ENCODE data around the gene KCNK18.

The KCNK18 gene

DNA sequence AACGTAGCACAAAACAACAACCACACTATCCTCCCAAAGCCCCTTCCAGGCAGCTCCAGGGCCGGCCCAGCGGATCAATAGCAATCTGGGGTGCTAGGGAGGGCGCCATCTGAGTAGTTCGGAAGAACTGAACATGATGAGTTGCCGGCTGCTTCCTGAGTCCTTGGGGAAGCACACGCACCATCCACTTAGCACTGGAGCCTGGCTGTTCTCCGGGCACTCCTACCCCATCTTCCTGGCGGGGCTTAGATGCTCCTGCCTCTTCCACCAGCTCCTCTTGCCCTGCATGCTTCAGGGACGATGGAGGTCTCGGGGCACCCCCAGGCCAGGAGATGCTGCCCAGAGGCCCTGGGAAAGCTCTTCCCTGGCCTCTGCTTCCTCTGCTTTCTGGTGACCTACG, at the start of gene KCNK18:
KCNK18 (plus strand) TSS at position 301 of the 400 bp plus-strand sequence; CDS start at position 301, 0 bp downstream.
- no peak for DNase-seq (ENCODE audit: low read depth, low spot score)
- no peak for TF ChIP-seq FOXP2 (optimal IDR thresholded peaks at IDR 0.05; ENCODE audit: control extremely low read depth, extremely low read length, insufficient read depth)
- TF ChIP-seq POLR2AphosphoS5 (IDR thresholded peaks at IDR 0.05; ENCODE audit: borderline replicate concordance, low read depth, low read length): no peak
- TF ChIP-seq EZH2 (IDR thresholded peaks at IDR 0.05): no peak
- Histone ChIP-seq H3K36me3 (ENCODE audit: insufficient read depth, low read length) (no peaks in the 10 kb centered on the region), H3K9me3 (ENCODE audit: low read depth, low read length) (no peaks in the 10 kb centered on the region), H3K27ac (no peak within 1 kb of the TSS), H3K4me3 (no peak within 1 kb of the TSS), H3K9ac (ENCODE audit: insufficient read length) (no peak within 1 kb of the TSS)

DNA sequence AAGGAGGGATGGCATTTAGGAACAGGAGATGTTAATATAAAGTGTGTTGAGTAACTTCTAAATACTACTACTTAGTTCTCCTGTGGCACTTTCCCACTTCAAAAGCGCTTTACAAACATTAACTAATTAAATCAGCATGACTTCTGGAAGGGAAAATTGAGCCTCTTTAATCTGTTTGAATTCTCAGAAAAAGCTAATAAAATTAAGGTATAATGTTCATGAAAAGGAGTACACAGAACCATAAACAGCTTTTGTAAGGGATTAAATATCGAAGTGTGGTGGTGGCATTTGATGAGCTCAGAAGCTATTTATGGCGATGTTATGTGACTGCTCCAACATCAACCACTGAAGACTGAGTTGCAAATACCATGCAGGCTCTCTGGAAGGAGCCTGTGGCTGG, 49.0 kb upstream of the KCNK18 start:
- no peaks in the 10 kb centered on the region for H3K9me3 ChIP-seq (ENCODE audit: low read depth, low read length)
- H3K9ac ChIP-seq (ENCODE audit: insufficient read length): no peak overlapping the region
- DNase-seq (ENCODE audit: low read depth, low spot score): no peak
- H3K27ac ChIP-seq: no peak overlapping the region
- TF ChIP-seq EZH2 (IDR thresholded peaks at IDR 0.05) (no peak), FOXP2 (optimal IDR thresholded peaks at IDR 0.05; ENCODE audit: control extremely low read depth, extremely low read length, insufficient read depth) (no peak), POLR2AphosphoS5 (IDR thresholded peaks at IDR 0.05; ENCODE audit: borderline replicate concordance, low read depth, low read length) (no peak)
- H3K4me3 ChIP-seq: no peak overlapping the region
- no peaks in the 10 kb centered on the region for H3K36me3 ChIP-seq (ENCODE audit: insufficient read depth, low read length)

DNA sequence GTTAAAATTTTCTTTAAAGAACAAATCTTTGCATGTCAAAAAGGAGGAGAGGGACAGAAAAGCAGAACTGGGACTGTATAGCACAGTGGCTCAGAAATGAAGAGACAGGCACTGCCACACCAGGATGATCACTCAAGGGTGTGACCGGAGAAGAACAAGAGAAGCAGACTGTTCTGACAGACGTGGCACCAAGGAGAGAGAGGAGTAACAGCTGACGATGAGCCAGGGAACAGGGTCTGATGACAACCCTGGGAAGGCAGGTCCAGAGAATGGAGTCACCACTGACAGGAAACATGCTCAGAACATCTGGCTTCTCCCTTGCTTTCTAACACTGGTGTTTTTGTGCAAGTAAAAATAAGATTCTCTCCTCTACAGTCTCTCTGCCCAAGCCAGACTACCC, 44.6 kb upstream of the KCNK18 start:
- no peaks in the 10 kb centered on the region for H3K9me3 ChIP-seq (ENCODE audit: low read depth, low read length)
- no peak for DNase-seq (ENCODE audit: low read depth, low spot score)
- H3K4me3 ChIP-seq: no peak overlapping the region
- H3K27ac ChIP-seq: no peak overlapping the region
- H3K9ac ChIP-seq (ENCODE audit: insufficient read length): no peak overlapping the region
- TF ChIP-seq POLR2AphosphoS5 (IDR thresholded peaks at IDR 0.05; ENCODE audit: borderline replicate concordance, low read depth, low read length) (no peak), EZH2 (IDR thresholded peaks at IDR 0.05) (no peak), FOXP2 (optimal IDR thresholded peaks at IDR 0.05; ENCODE audit: control extremely low read depth, extremely low read length, insufficient read depth) (no peak)
- no peaks in the 10 kb centered on the region for H3K36me3 ChIP-seq (ENCODE audit: insufficient read depth, low read length)

DNA sequence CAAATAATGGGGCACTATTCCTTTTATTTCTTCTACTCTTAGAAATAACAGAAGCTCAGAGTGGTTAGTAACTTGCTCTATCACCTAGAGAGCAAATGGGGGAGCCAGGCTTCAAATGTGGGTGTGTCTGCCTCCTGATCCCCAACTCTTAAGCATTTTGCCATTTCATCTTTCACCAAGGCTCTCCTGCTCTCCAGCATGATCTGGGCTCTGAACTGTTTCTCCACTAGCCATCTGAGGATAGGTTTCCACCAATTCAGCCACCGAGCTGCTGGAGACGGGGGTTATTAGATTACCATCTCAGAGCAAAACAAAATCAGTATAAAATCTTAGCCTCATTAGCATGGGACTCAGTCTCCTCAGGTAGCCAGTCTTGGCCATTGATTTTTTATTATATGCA, 39.0 kb upstream of the KCNK18 start:
- Histone ChIP-seq H3K36me3 (ENCODE audit: insufficient read depth, low read length) (no peaks in the 10 kb centered on the region), H3K4me3 (no peak overlapping the region), H3K27ac (no peak overlapping the region), H3K9ac (ENCODE audit: insufficient read length) (no peak overlapping the region), H3K9me3 (ENCODE audit: low read depth, low read length) (no peaks in the 10 kb centered on the region)
- TF ChIP-seq POLR2AphosphoS5 (IDR thresholded peaks at IDR 0.05; ENCODE audit: borderline replicate concordance, low read depth, low read length) (no peak), EZH2 (IDR thresholded peaks at IDR 0.05) (no peak), FOXP2 (optimal IDR thresholded peaks at IDR 0.05; ENCODE audit: control extremely low read depth, extremely low read length, insufficient read depth) (no peak)
- no peak for DNase-seq (ENCODE audit: low read depth, low spot score)

DNA sequence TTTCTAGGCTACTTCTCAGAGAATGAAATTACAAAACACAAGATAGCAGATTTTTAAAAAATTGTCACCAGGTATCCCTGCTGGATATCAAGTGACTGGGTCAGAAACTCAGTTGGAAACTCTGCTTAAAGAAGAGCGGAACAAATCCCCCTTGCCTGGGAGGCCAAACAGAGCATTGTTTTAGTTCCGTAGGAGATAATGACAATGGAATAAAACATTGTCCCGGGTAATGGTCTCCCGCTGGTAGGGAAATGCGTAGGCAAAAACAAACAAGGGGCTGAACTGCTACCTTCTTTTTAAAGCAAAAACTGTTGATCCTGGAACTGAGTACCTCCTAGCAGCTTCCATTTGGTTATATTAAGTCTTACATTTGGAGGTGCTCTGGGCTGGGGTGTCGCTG, 37.9 kb upstream of the KCNK18 start:
- no peak for DNase-seq (ENCODE audit: low read depth, low spot score)
- Histone ChIP-seq H3K27ac (no peak overlapping the region), H3K9ac (ENCODE audit: insufficient read length) (no peak overlapping the region), H3K9me3 (ENCODE audit: low read depth, low read length) (no peaks in the 10 kb centered on the region), H3K36me3 (ENCODE audit: insufficient read depth, low read length) (no peaks in the 10 kb centered on the region), H3K4me3 (no peak overlapping the region)
- TF ChIP-seq FOXP2 (optimal IDR thresholded peaks at IDR 0.05; ENCODE audit: control extremely low read depth, extremely low read length, insufficient read depth) (no peak), POLR2AphosphoS5 (IDR thresholded peaks at IDR 0.05; ENCODE audit: borderline replicate concordance, low read depth, low read length) (no peak), EZH2 (IDR thresholded peaks at IDR 0.05) (no peak)

DNA sequence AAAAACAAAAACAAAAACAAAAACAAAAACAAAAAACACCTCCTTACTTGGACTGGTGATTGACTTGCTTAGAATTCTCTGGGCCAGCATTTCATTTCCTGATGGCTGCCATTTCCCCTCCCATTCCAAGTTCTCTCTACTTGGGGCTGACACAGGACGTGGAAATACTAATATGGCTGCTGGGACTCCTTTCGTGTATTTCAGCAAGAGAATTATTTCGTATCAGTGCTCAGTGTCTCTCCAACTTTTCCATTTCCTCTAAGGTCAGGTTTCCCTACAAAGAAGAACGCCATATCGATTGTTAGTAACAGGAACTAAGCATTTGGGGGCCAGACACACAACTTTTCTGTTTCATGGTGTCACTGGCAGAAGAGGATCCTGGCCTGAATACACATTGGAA, 36.7 kb upstream of the KCNK18 start:
- TF ChIP-seq EZH2 (IDR thresholded peaks at IDR 0.05) (no peak), FOXP2 (optimal IDR thresholded peaks at IDR 0.05; ENCODE audit: control extremely low read depth, extremely low read length, insufficient read depth) (no peak), POLR2AphosphoS5 (IDR thresholded peaks at IDR 0.05; ENCODE audit: borderline replicate concordance, low read depth, low read length) (no peak)

DNA sequence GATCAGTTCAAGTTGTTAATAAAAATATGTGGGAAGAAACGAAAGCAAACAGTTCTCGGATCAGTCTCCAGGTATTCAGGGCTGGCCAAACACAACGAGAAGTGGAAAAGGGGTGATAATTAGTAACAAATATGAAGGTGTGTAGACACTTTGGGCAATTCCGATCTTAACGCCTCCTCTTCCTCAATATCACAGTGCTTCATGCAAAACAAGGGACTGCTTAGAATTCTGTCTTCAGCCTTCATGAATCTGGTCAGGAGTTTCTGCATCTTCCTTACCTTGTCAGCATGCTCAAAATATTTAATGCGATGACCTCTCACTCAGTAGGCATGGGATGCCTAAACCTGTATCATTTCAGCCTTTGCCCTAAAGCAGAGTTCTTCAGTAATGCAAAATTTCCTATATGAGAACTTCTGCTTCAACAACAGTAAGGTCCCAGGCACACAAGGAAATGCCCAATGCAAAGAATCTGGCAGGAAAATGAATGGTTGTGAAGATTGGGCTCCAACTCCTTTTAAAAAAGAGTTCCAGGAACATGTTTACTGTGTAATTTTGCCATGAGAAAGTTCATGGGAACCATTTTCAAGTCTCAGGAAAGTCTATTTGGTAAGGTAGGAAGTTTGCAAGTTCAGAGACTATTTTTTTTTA, 35.8 kb upstream of the KCNK18 start:
- H3K36me3 ChIP-seq (ENCODE audit: insufficient read depth, low read length): no peaks in the 10 kb centered on the region
- H3K4me3 ChIP-seq: no peak overlapping the region
- no peak overlapping the region for H3K27ac ChIP-seq

More for the DNA sequence above, 36.7 kb upstream of the KCNK18 start:
- H3K9me3 ChIP-seq (ENCODE audit: low read depth, low read length): no peaks in the 10 kb centered on the region
- no peaks in the 10 kb centered on the region for H3K36me3 ChIP-seq (ENCODE audit: insufficient read depth, low read length)
- H3K4me3 ChIP-seq: no peak overlapping the region
- no peak for DNase-seq (ENCODE audit: low read depth, low spot score)
- H3K9ac ChIP-seq (ENCODE audit: insufficient read length): no peak overlapping the region
- H3K27ac ChIP-seq: no peak overlapping the region

DNA sequence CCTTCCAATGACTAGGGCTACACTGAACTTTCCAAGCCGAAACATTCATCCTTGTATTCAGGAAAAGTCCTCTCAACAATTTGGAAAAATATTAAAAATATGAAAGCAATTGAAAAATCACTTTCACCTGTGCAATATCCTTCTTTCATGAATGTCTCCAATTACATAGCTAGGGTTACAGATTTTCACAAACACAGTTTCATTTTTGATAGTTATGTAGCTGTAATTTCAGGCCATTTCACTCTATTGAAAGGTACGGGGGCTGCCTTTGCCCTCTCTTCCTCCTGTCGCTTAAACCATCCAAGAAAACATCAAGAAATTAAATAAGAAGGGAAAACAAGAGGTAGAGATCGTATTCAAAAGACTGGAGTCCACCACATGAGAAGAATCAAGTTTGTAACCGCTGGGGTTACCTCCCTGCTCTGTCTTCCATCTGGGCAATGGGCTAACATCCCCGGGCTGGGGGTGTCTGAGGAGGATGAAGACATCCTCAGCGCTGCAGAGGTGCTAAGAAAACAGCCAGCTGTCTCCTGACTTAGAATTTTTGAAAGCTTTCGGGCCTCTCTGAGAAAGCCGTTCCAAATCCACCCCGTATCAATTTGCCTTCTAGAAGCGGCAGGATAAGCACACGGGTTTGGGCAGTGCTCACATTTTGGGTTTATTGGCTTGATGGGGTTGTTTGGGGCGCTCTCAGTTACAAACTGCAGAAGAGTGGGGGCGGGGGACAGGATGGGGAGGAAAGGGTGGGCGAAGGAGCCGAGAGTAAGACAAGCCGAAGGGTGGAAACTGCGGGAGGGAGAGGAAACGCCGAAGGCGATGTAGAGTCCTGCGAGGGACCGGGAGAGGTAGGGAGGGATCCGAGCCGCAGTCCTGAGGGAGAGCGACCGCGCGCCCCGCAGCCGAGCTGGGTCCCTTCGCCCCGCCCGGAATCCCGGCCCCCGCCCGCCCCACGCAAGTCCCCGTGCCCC, 34.9 kb upstream of the KCNK18 start:
- no peak for DNase-seq (ENCODE audit: low read depth, low spot score)
- Histone ChIP-seq H3K9me3 (ENCODE audit: low read depth, low read length) (no peaks in the 10 kb centered on the region), H3K27ac (no peak overlapping the region), H3K9ac (ENCODE audit: insufficient read length) (no peak overlapping the region), H3K4me3 (no peak overlapping the region), H3K36me3 (ENCODE audit: insufficient read depth, low read length) (no peaks in the 10 kb centered on the region)
- TF ChIP-seq POLR2AphosphoS5 (IDR thresholded peaks at IDR 0.05; ENCODE audit: borderline replicate concordance, low read depth, low read length): no peak
- no peak for TF ChIP-seq FOXP2 (optimal IDR thresholded peaks at IDR 0.05; ENCODE audit: control extremely low read depth, extremely low read length, insufficient read depth)
- no peak for TF ChIP-seq EZH2 (IDR thresholded peaks at IDR 0.05)

More for the DNA sequence above, 35.8 kb upstream of the KCNK18 start:
- H3K9me3 ChIP-seq (ENCODE audit: low read depth, low read length): no peaks in the 10 kb centered on the region
- DNase-seq (ENCODE audit: low read depth, low spot score): no peak
- TF ChIP-seq FOXP2 (optimal IDR thresholded peaks at IDR 0.05; ENCODE audit: control extremely low read depth, extremely low read length, insufficient read depth) (no peak), EZH2 (IDR thresholded peaks at IDR 0.05) (no peak), POLR2AphosphoS5 (IDR thresholded peaks at IDR 0.05; ENCODE audit: borderline replicate concordance, low read depth, low read length) (no peak)
- no peak overlapping the region for H3K9ac ChIP-seq (ENCODE audit: insufficient read length)
